Uterus (tissue), 2 donors: ENCODE measurements around the gene ATAD5.

ENCODE experiments used
- POLR2A ChIP-seq, 2 donors: fragments of 450-650 bp; IDR thresholded peaks; one replicate each; pipeline ENCODE4 v1.6.1; 2016; ENCODE audit warnings: antibody characterized with exemption in 2 of 2, mild to moderate bottlenecking in 1 of 2, moderate library complexity in 1 of 2
- TF ChIP-seq, protein P1 (sequence below), 4 experiments: fragments of 200-600 bp in 2 of 4; fragments of 450-650 bp in 2 of 4; sonication (generic) in 2 of 4; IDR thresholded peaks; one replicate each; pipeline ENCODE4 v1.5.1; 2016 to 2019; ENCODE audit warnings: antibody characterized with exemption in 4 of 4, mild to moderate bottlenecking in 2 of 4, moderate library complexity in 1 of 4

DNA sequence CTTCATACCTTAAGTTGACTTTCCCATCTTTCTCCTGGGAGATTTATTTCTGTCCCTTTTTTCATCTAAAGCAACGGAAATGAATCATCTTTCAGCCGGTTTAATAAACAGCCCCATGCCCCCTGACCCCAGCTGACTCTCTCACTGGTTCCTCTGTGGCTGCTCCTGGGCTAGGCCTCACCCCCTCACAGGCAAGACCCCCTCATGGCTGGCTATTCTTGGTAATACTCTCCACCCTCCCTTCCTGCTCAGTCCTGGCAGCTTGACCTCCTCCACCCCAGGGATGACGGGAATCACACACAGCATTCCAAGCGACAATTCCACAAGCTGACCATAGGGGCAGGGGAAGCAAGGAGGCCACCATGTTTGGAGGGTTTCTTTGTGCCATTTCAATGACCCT, 88.5 kb downstream of the ATAD5 start:
- TF ChIP-seq, protein P1, sequence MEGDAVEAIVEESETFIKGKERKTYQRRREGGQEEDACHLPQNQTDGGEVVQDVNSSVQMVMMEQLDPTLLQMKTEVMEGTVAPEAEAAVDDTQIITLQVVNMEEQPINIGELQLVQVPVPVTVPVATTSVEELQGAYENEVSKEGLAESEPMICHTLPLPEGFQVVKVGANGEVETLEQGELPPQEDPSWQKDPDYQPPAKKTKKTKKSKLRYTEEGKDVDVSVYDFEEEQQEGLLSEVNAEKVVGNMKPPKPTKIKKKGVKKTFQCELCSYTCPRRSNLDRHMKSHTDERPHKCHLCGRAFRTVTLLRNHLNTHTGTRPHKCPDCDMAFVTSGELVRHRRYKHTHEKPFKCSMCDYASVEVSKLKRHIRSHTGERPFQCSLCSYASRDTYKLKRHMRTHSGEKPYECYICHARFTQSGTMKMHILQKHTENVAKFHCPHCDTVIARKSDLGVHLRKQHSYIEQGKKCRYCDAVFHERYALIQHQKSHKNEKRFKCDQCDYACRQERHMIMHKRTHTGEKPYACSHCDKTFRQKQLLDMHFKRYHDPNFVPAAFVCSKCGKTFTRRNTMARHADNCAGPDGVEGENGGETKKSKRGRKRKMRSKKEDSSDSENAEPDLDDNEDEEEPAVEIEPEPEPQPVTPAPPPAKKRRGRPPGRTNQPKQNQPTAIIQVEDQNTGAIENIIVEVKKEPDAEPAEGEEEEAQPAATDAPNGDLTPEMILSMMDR (IDR thresholded peaks at IDR 0.05) = no peak
- no peak for TF ChIP-seq POLR2A (IDR thresholded peaks at IDR 0.05)
